CD4-positive, alpha-beta T cell (primary cell): ENCODE results near the gene RPE65. TPM values are rescaled to one million over a fixed set of nuclear protein-coding genes. Genes with fewer than 3 reads are reported as not detected.

Experiments used
- ATAC-seq: fragments of 200-7000 bp; cut with Tn5 transposase; one replicate; pipeline ENCODE4 v1.10.0; 2022; ENCODE audit warnings: mild to moderate bottlenecking; ENCODE audit not compliant: poor library complexity
- CTCF ChIA-PET: fragments of 350-600 bp; sonication (Branson Sonifier 250); formaldehyde crosslinking; loops from one replicate; lab custom pipeline; 2021; ENCODE audit warnings: antibody characterized with exemption, inconsistent platforms; lab: Charles Lee
- POLR2A ChIA-PET: fragments of 350-600 bp; sonication (Branson Sonifier 250); formaldehyde crosslinking; loops from one replicate; lab custom pipeline; 2021; ENCODE audit warnings: antibody characterized with exemption, inconsistent platforms; lab: Charles Lee
- DNase-seq, 14 experiments: peaks; one replicate each; pipeline ENCODE4 v3.0.0-alpha.2; 2013 to 2020; ENCODE audit warnings: mixed read lengths in 2 of 14
- H3K27ac ChIP-seq, 2 donors: one replicate each; pipeline versions ENCODE4 v1.5.1 to v1.7.0; 2013; ENCODE audit warnings: low read length in 2 of 2, low read depth in 1 of 2, mild to moderate bottlenecking in 1 of 2
- H3K27me3 ChIP-seq, 2 experiments: 1 replicate in 1 of 2; 2 replicates in 1 of 2; pipeline versions ENCODE4 v1.6.1 to v1.7.0; 2013; ENCODE audit warnings: low read length in 2 of 2, control low read depth in 1 of 2, mild to moderate bottlenecking in 1 of 2, moderate library complexity in 1 of 2; ENCODE audit not compliant: insufficient read depth in 2 of 2, control insufficient read depth in 1 of 2
- H3K36me3 ChIP-seq: one replicate; pipeline ENCODE4 v1.6.1; 2013; ENCODE audit warnings: low read length, control low read depth; ENCODE audit not compliant: insufficient read depth
- H3K4me1 ChIP-seq: one replicate; pipeline ENCODE4 v1.6.1; 2013; ENCODE audit warnings: low read length, control low read depth; ENCODE audit not compliant: insufficient read depth
- H3K4me3 ChIP-seq: one replicate; pipeline ENCODE4 v1.5.1; 2013; ENCODE audit warnings: mild to moderate bottlenecking, low read length, moderate library complexity
- H3K9me3 ChIP-seq, 2 experiments: 1 replicate in 1 of 2; 2 replicates in 1 of 2; pipeline versions ENCODE4 v1.6.1 to v1.7.0; 2013; ENCODE audit warnings: low read length in 2 of 2, mild to moderate bottlenecking in 2 of 2, control low read depth in 1 of 2, moderate library complexity in 1 of 2; ENCODE audit not compliant: control insufficient read depth in 1 of 2, insufficient read depth in 1 of 2
- H3K27ac Mint-ChIP-seq: one replicate; pipeline ENCODE4 v1.8.0; 2020; ENCODE audit warnings: mixed read lengths
- H3K27me3 Mint-ChIP-seq: one replicate; pipeline ENCODE4 v1.8.0; 2021; ENCODE audit warnings: mixed read lengths
- H3K36me3 Mint-ChIP-seq: one replicate; pipeline ENCODE4 v1.8.0; 2021; ENCODE audit warnings: low read depth, mixed read lengths
- H3K4me1 Mint-ChIP-seq: one replicate; pipeline ENCODE4 v1.8.0; 2021; ENCODE audit warnings: low read depth, mixed read lengths
- H3K4me3 Mint-ChIP-seq: one replicate; pipeline ENCODE4 v1.8.0; 2020; ENCODE audit warnings: mild to moderate bottlenecking, mixed read lengths
- H3K9me3 Mint-ChIP-seq: one replicate; pipeline ENCODE4 v1.8.0; 2020; ENCODE audit warnings: mixed read lengths
- intact Hi-C, 2 experiments: fragments of 100-400 bp; cut with DNase I in 1 of 2; cut with micrococcal nuclease in 1 of 2; formaldehyde crosslinking; loops; one replicate each; pipeline versions ENCODE4 v1.15.1 to v1.9.0; 2023 to 2025; cut with DNase I, micrococcal nuclease
- total RNA-seq, 174 experiments: library from RNA in 2 of 174; stranded (reverse) in 2 of 174; gene quantifications; one replicate each; pipeline ENCODE4 v1.2.3 and lab custom pipeline; 2021 to 2026
- TF ChIP-seq, protein P1 (sequence below): fragments of 200-600 bp; IDR thresholded peaks from one replicate; pipeline ENCODE4 v1.8.0; 2022; ENCODE audit warnings: antibody characterized with exemption, mild to moderate bottlenecking

RPE65 gene
- total RNA-seq, 2 experiments from 2014 or later: not detected

- ATAC-seq (no peak), DNase-seq (no peak)
- Mint-ChIP-seq H3K4me1 (peaks cover under 1% of the 10 kb centered on the region), H3K27me3 (no peaks in the 10 kb centered on the region), H3K36me3 (no peaks in the 10 kb centered on the region), H3K9me3 (no peaks in the 10 kb centered on the region), H3K27ac (no peak overlapping the region), H3K4me3 (no peak overlapping the region)
- intact Hi-C loops: no loop called here
- H3K4me3 ChIP-seq: no peak overlapping the region
- ChIA-PET POLR2A (no interaction called here), CTCF (no interaction called here)
- no peak overlapping the region for H3K27ac ChIP-seq
- no peaks in the 10 kb centered on the region for H3K36me3 ChIP-seq
- no peaks in the 10 kb centered on the region for H3K4me1 ChIP-seq
- H3K9me3 ChIP-seq: no peaks in the 10 kb centered on the region
- TF ChIP-seq, protein P1, sequence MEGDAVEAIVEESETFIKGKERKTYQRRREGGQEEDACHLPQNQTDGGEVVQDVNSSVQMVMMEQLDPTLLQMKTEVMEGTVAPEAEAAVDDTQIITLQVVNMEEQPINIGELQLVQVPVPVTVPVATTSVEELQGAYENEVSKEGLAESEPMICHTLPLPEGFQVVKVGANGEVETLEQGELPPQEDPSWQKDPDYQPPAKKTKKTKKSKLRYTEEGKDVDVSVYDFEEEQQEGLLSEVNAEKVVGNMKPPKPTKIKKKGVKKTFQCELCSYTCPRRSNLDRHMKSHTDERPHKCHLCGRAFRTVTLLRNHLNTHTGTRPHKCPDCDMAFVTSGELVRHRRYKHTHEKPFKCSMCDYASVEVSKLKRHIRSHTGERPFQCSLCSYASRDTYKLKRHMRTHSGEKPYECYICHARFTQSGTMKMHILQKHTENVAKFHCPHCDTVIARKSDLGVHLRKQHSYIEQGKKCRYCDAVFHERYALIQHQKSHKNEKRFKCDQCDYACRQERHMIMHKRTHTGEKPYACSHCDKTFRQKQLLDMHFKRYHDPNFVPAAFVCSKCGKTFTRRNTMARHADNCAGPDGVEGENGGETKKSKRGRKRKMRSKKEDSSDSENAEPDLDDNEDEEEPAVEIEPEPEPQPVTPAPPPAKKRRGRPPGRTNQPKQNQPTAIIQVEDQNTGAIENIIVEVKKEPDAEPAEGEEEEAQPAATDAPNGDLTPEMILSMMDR: no peak
- no peaks in the 10 kb centered on the region for H3K27me3 ChIP-seq
Observed at GRCh38 chr1:68490046-68490651, 40.4 kb upstream of the RPE65 start.

DNA sequence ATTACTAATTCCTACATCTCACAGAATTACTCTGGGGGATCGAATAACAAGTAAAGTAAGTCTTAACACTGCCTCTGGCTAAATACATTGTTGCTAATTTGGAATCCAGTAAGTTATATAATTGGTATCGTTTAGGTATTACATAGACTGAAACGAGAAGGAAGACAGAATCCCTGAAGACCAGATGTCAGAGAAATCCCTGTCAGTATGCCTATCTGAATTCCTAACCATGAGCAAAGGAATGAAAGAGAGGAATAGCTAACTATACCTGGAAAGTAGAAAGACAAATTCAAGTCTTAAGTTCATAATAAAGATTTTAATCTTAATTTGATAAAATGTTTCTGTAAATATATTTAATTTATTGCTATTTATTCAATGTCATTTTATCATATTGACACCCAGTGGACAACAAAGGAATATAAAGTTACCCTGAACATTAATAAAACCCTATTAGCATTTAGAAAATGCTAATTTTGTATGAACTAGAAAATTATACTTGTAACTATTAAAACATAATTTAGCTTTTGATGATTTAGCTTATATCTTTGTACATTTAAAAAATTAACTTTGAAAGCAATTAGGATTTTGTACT, 35.8 kb upstream of the RPE65 start:
- Histone ChIP-seq H3K9me3 (no peaks in the 10 kb centered on the region), H3K27me3 (no peaks in the 10 kb centered on the region), H3K4me3 (no peak overlapping the region), H3K36me3 (no peaks in the 10 kb centered on the region), H3K27ac (no peak overlapping the region), H3K4me1 (no peaks in the 10 kb centered on the region)
- no peaks in the 10 kb centered on the region for H3K4me1 Mint-ChIP-seq
- ATAC-seq (no peak), DNase-seq (no peak)
- no peaks in the 10 kb centered on the region for H3K9me3 Mint-ChIP-seq
- H3K36me3 Mint-ChIP-seq: no peaks in the 10 kb centered on the region
- H3K27ac Mint-ChIP-seq: no peak overlapping the region
- ChIA-PET POLR2A (no interaction called here), CTCF (no interaction called here)
- H3K4me3 Mint-ChIP-seq: no peak overlapping the region
- intact Hi-C loops: no loop called here
- TF ChIP-seq, protein P1: no peak
- no peaks in the 10 kb centered on the region for H3K27me3 Mint-ChIP-seq

DNA sequence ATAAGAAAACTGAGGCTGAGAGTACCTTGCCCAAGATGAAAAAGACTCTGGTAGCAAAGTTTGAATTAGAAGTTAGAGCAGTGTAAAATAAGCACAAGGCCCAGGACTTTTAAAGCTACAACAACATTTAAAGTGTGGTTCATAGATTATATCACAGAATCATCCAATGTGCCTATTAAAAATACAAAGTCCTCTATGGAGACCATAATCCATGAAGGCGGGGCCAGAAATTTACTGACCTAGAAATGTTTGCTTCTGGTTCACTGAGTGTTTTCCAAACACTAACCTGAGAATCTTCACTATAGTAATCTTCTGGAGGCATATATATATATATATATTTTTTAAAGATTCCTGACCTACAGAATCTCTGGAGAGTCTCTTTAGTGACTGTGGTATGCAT, 34.9 kb upstream of the RPE65 start:
- Mint-ChIP-seq H3K4me1 (no peaks in the 10 kb centered on the region), H3K36me3 (no peaks in the 10 kb centered on the region), H3K27me3 (no peaks in the 10 kb centered on the region), H3K27ac (no peak overlapping the region), H3K4me3 (no peak overlapping the region), H3K9me3 (no peaks in the 10 kb centered on the region)
- H3K9me3 ChIP-seq: no peaks in the 10 kb centered on the region
- CTCF ChIA-PET: no interaction called here
- no peak overlapping the region for H3K27ac ChIP-seq
- TF ChIP-seq, protein P1: no peak
- no peaks in the 10 kb centered on the region for H3K27me3 ChIP-seq
- no peak for ATAC-seq
- H3K36me3 ChIP-seq: no peaks in the 10 kb centered on the region
- no peak for DNase-seq
- no peaks in the 10 kb centered on the region for H3K4me1 ChIP-seq
- intact Hi-C loops: no loop called here
- POLR2A ChIA-PET: no interaction called here
- no peak overlapping the region for H3K4me3 ChIP-seq
